K562 (cell line): Measurements from ENCODE around the gene SPON1. TPM values are rescaled to one million over a fixed set of nuclear protein-coding genes. Genes with fewer than 3 reads are reported as not detected.

Experiments
- BRF1 ChIP-seq: IDR thresholded peaks from 3 replicates; pipeline ENCODE4 v1.6.1; 2011; ENCODE audit warnings: borderline replicate concordance, mild to moderate bottlenecking; ENCODE audit not compliant: insufficient read length; ENCODE audit errors: extremely low read depth
- ETV5 ChIP-seq: sonication (generic); formaldehyde crosslinking; IDR thresholded peaks from 2 replicates; pipeline ENCODE4 v1.4.0; 2020; ENCODE audit warnings: low read depth, mild to moderate bottlenecking, missing genetic modification reagents
- KDM2B ChIP-seq: fragments of 250-450 bp; sonication (Bioruptor Pico); IDR thresholded peaks from 2 replicates; pipeline ENCODE4 v1.8.0; 2021; ENCODE audit warnings: mild to moderate bottlenecking, moderate library complexity
- REST ChIP-seq, 2 experiments: fragments of 450-650 bp; formaldehyde crosslinking in 1 of 2; IDR thresholded peaks; 2 replicates each; pipeline versions ENCODE4 v1.4.0 to v1.6.1; 2014 to 2020; ENCODE audit warnings: mild to moderate bottlenecking in 2 of 2, borderline replicate concordance in 1 of 2, low read depth in 1 of 2
- TCF7 ChIP-seq: sonication (generic); IDR thresholded peaks from 2 replicates; pipeline ENCODE4 v1.6.1; 2016; ENCODE audit warnings: antibody characterized with exemption, borderline replicate concordance
- ZFPM2 ChIP-seq: fragments of 250-450 bp; sonication (Bioruptor Pico); IDR thresholded peaks from 2 replicates; pipeline ENCODE4 v1.5.1; 2022; ENCODE audit warnings: mild to moderate bottlenecking
- ZNF717 ChIP-seq: fragments of 250-450 bp; sonication (Bioruptor Pico); IDR thresholded peaks from 2 replicates; pipeline ENCODE4 v1.5.0; 2021
- polyA plus RNA-seq, 8 experiments: library from polyadenylated mRNA; depleted of rRNA in 4 of 8; stranded (reverse) in 5 of 8; unstranded in 3 of 8; fragments of >200 nt; fragmentation: Nextera tagmentation in 2 of 8; fragmentation: Illumina TruSeq in 1 of 8; extraction: Ambion mirVana in 2 of 8; extraction: Trizol in 1 of 8; gene quantifications; 2 replicates each; pipeline versions ENCODE4 v1.2.1 to v1.2.3, GENCODE V29; 2011 to 2014; ENCODE audit warnings: inconsistent platforms in 1 of 8, missing spikeins in 1 of 8
- total RNA-seq, 7 experiments: library from RNA; depleted of rRNA in 6 of 7; stranded (reverse); fragments of >200 nt in 6 of 7; fragmentation: Illumina TruSeq in 2 of 7; extraction: Trizol in 2 of 7; gene quantifications; 2 replicates each; pipeline versions ENCODE4 v1.2.1 to v1.2.3, GENCODE V29; 2011 to 2021; ENCODE audit warnings: low replicate concordance in 1 of 7

Gene SPON1
- total and polyA plus RNA-seq, 9 of the 15 experiments (the other 6 are each of a cell fraction or from before 2014, with no cell fraction given) = 0.04 to 0.06 TPM; not detected in 7

GRCh38 chr11:14242187-14242586 lies 279.7 kb downstream of the SPON1 start (continued):
- no peak for TF ChIP-seq REST (IDR thresholded peaks at IDR 0.05; ENCODE audit: borderline replicate concordance)
- TF ChIP-seq REST (CRISPR knock-in tag; IDR thresholded peaks at IDR 0.05; ENCODE audit: low read depth) = no peak
- TF ChIP-seq BRF1 = no peak
- TF ChIP-seq ZNF717 (CRISPR knock-in tag) = no peak
- no peak for TF ChIP-seq ZFPM2 (CRISPR knock-in tag)
- no peak for TF ChIP-seq KDM2B (CRISPR knock-in tag)
- TF ChIP-seq ETV5 (CRISPR knock-in tag) = no peak
- TF ChIP-seq TCF7 = no peak
